NB4 (cell line): ENCODE data around the gene VPS33A.

Source experiments
- POLR2A ChIP-seq: IDR thresholded peaks from 2 replicates; pipeline ENCODE4 v1.6.1; 2011; ENCODE audit warnings: mild to moderate bottlenecking; ENCODE audit not compliant: insufficient read length; ENCODE audit errors: extremely low read depth
- TF ChIP-seq, protein P1 (sequence below): IDR thresholded peaks from one replicate; pipeline ENCODE4 v1.5.1; 2012; ENCODE audit warnings: low read depth, low read length

DNA sequence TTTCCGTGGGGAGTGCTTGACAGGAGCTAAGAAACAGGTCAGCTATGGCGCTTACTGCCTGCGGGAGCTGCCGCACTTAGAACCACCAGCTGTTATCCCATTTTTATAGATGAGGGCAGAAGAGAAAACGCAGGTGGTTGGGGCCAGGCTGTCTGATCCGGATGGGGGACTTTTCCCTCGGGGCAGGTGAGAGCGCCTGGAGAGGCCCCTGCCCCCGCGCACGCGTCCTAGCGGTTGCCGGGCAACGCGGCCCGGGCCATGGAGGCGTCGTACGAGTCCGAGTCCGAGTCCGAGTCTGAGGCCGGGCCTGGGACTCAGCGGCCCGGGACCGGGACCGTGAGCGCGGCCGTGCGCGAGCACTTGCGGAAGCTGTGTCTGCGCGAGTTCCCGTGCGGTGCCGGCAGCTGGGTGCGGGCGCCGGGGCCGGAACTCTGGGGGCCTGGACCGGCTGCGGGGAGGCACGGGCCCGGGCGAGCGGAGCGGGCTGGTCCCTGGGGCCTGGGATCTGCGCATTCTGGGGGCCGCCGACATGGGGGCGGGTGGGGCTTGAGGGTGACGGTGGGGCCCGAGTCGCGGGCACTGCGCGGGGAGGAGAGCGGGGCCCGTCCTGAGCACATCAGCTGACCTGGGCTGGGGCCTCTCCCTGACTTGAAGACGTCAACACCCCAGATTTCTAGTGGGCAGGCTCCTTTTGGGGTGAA lies 83.3 kb downstream of the VPS33A start, which contains the start of gene LRRC43:
- TF ChIP-seq, protein P1, sequence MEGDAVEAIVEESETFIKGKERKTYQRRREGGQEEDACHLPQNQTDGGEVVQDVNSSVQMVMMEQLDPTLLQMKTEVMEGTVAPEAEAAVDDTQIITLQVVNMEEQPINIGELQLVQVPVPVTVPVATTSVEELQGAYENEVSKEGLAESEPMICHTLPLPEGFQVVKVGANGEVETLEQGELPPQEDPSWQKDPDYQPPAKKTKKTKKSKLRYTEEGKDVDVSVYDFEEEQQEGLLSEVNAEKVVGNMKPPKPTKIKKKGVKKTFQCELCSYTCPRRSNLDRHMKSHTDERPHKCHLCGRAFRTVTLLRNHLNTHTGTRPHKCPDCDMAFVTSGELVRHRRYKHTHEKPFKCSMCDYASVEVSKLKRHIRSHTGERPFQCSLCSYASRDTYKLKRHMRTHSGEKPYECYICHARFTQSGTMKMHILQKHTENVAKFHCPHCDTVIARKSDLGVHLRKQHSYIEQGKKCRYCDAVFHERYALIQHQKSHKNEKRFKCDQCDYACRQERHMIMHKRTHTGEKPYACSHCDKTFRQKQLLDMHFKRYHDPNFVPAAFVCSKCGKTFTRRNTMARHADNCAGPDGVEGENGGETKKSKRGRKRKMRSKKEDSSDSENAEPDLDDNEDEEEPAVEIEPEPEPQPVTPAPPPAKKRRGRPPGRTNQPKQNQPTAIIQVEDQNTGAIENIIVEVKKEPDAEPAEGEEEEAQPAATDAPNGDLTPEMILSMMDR, result no peak
- TF ChIP-seq POLR2A, result no peak
